ENCODE data around the gene SETD2. TPM values are rescaled to one million over a fixed set of nuclear protein-coding genes. Genes with fewer than 3 reads are reported as not detected.

SETD2 gene
- total RNA-seq, 1 experiment from 2014 or later = 60.8 TPM

DNA sequence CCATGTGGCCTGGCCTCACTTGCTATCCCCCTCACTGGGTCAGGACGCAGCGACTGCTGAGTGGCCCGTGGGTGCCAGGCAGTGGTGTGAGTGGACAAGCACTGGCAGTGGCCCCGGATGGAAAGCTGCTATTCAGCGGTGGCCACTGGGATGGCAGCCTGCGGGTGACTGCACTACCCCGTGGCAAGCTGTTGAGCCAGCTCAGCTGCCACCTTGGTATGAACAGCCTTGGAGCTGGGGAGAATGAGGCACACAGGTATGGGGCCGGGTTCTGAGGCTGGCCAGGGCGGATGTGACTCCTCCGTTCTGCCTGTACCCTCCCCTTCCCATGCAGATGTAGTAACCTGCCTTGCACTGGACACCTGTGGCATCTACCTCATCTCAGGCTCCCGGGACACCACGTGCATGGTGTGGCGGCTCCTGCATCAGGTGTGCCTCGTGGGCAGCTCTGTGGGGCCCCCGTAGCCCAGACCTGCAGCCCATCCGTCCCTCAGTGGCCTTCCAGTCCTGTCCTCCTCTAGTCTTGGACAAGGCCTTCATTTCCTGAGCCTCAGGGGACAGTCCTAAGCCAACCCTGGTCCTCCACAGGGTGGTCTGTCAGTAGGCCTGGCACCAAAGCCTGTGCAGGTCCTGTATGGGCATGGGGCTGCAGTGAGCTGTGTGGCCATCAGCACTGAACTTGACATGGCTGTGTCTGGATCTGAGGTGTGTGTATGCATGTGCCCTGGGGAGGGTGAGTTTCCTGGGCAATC, 156.3 kb downstream of the SETD2 start:
- no peak overlapping the region for H3T11ph ChIP-seq (ENCODE audit: low read length)
- no peaks in the 10 kb centered on the region for H3K79me2 ChIP-seq (ENCODE audit: insufficient read depth, low read length)
- H3K14ac ChIP-seq (ENCODE audit: insufficient read depth, low read length) = no peak overlapping the region
- no CpG with 5 or more reads among the region's 16 CpGs for WGBS (ENCODE audit: extremely low coverage, insufficient read length, low lambda C conversion rate)
- Mint-ChIP-seq H3K4me3 (no peak overlapping the region; a peak in 1 of 5 replicates), H3K9me3 (no peaks in the 10 kb centered on the region), H3K27ac (no peak overlapping the region), H3K27me3 (ENCODE audit: low read depth) (no peaks in the 10 kb centered on the region), H3K36me3 (ENCODE audit: insufficient read depth in 1 of 3, low read depth in 3 of 3) (peaks cover 21 to 36% (median 33%) of the 10 kb centered on the region in 3 experiments), H3K4me1 (peaks cover 11 to 13% of the 10 kb centered on the region in 2 experiments)
- no peak overlapping the region for H4K91ac ChIP-seq (ENCODE audit: insufficient read length, low read depth, low read length)
- H4K20me1 ChIP-seq (ENCODE audit: control insufficient read depth, insufficient read depth, insufficient read length) = no peaks in the 10 kb centered on the region
- no peak overlapping the region for H2AK5ac ChIP-seq (ENCODE audit: insufficient read length, low read length)
- no peak overlapping the region for H3K9ac ChIP-seq (ENCODE audit: extremely low read depth, insufficient read length, low read length)
- H2AFZ ChIP-seq (ENCODE audit: low read length) = no peak overlapping the region
- no peak overlapping the region for H3K27ac ChIP-seq (ENCODE audit: insufficient read length, low read depth, low read length)
- DNase-seq = no peak
- no peak overlapping the region for H2BK120ac ChIP-seq (ENCODE audit: low read depth, low read length, poor library complexity, severe bottlenecking)
- no peak overlapping the region for H2BK5ac ChIP-seq (ENCODE audit: insufficient read length, low read length)
- TF ChIP-seq, protein P1, sequence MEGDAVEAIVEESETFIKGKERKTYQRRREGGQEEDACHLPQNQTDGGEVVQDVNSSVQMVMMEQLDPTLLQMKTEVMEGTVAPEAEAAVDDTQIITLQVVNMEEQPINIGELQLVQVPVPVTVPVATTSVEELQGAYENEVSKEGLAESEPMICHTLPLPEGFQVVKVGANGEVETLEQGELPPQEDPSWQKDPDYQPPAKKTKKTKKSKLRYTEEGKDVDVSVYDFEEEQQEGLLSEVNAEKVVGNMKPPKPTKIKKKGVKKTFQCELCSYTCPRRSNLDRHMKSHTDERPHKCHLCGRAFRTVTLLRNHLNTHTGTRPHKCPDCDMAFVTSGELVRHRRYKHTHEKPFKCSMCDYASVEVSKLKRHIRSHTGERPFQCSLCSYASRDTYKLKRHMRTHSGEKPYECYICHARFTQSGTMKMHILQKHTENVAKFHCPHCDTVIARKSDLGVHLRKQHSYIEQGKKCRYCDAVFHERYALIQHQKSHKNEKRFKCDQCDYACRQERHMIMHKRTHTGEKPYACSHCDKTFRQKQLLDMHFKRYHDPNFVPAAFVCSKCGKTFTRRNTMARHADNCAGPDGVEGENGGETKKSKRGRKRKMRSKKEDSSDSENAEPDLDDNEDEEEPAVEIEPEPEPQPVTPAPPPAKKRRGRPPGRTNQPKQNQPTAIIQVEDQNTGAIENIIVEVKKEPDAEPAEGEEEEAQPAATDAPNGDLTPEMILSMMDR (conservative IDR thresholded peaks at IDR 0.05) = no peak
- H3K4me2 ChIP-seq (ENCODE audit: insufficient read depth, insufficient read length, low read length) = no peak overlapping the region
- H3K4me1 ChIP-seq (ENCODE audit: insufficient read depth, low read length) = no peaks in the 10 kb centered on the region
- no peak overlapping the region for H4K8ac ChIP-seq (replicated peaks; ENCODE audit: insufficient read length, low read depth, low read length)
- no peak overlapping the region for H3K56ac ChIP-seq (ENCODE audit: insufficient read length, low read depth, low read length)
- H3K4ac ChIP-seq (ENCODE audit: low read depth, low read length) = no peak overlapping the region
- H3K23me2 ChIP-seq (ENCODE audit: insufficient read length, low read depth, low read length, poor library complexity, severe bottlenecking) = peaks cover 4% of the 10 kb centered on the region
- H2BK20ac ChIP-seq (ENCODE audit: low read depth, low read length, poor library complexity, severe bottlenecking) = no peak overlapping the region
- no peak overlapping the region for H2BK15ac ChIP-seq (ENCODE audit: low read depth, low read length)
- no peaks in the 10 kb centered on the region for H3K27me3 ChIP-seq (ENCODE audit: insufficient read depth, low read length)
- no peak overlapping the region for H2BK12ac ChIP-seq (ENCODE audit: insufficient read length, low read depth, low read length)
- no peak overlapping the region for H4K5ac ChIP-seq (ENCODE audit: insufficient read length, low read depth, low read length)
- H3K18ac ChIP-seq (ENCODE audit: insufficient read length, low read depth, low read length) = no peak overlapping the region
- no peaks in the 10 kb centered on the region for H3K9me3 ChIP-seq (ENCODE audit: control insufficient read depth, low read depth, low read length)
- no peak overlapping the region for H3K23ac ChIP-seq (ENCODE audit: insufficient read length, low read depth, low read length)
- H3K79me1 ChIP-seq (ENCODE audit: insufficient read depth, low read depth, low read length, poor library complexity, severe bottlenecking) = no peaks in the 10 kb centered on the region

Measured in H9 (cell line).